Thyroid gland (tissue), 4 donors: ENCODE measurements around the gene PRRC1.

Source experiments
- CTCF ChIP-seq, 6 experiments: fragments of 200-600 bp in 3 of 6; fragments of 450-650 bp in 3 of 6; sonication (generic) in 3 of 6; IDR thresholded peaks; one replicate each; pipeline ENCODE4 v1.5.1; 2016 to 2019; ENCODE audit warnings: antibody characterized with exemption in 6 of 6, mild to moderate bottlenecking in 2 of 6, inconsistent platforms in 1 of 6, moderate library complexity in 1 of 6
- POLR2A ChIP-seq, 2 donors: fragments of 450-650 bp; IDR thresholded peaks; one replicate each; pipeline ENCODE4 v1.6.1; 2017; ENCODE audit warnings: antibody characterized with exemption in 2 of 2, mild to moderate bottlenecking in 2 of 2, moderate library complexity in 1 of 2

- no peak for TF ChIP-seq CTCF (IDR thresholded peaks at IDR 0.05)
- TF ChIP-seq POLR2A (IDR thresholded peaks at IDR 0.05): no peak
Observed at GRCh38 chr5:127568166-127568565, 50.7 kb downstream of the PRRC1 start.
